Adipocyte (in vitro differentiated cells): ENCODE results near the gene FTO.

ENCODE experiments used
- DNase-seq: peaks from one replicate; pipeline ENCODE4 v3.0.0-alpha.2; 2015; ENCODE audit warnings: low read depth
- H3K27me3 ChIP-seq: replicated peaks from 2 replicates; pipeline ENCODE4 v1.7.0; 2013; ENCODE audit warnings: mild to moderate bottlenecking, low read length, moderate library complexity; ENCODE audit not compliant: control insufficient read depth, insufficient read depth
- H3K36me3 ChIP-seq: 2 replicates; pipeline ENCODE4 v1.7.0; 2013; ENCODE audit warnings: low read length, mild to moderate bottlenecking, moderate library complexity; ENCODE audit not compliant: control insufficient read depth, insufficient read depth, severe bottlenecking
- H3K4me1 ChIP-seq: 2 replicates; pipeline ENCODE4 v1.7.0; 2013; ENCODE audit warnings: mild to moderate bottlenecking, low read length, moderate library complexity; ENCODE audit not compliant: control insufficient read depth, insufficient read depth
- H3K4me3 ChIP-seq: 2 replicates; pipeline ENCODE4 v1.7.0; 2013; ENCODE audit warnings: mild to moderate bottlenecking, low read length, moderate library complexity
- H3K9ac ChIP-seq: 2 replicates; pipeline ENCODE4 v1.7.0; 2013; ENCODE audit warnings: mild to moderate bottlenecking, low read length, moderate library complexity
- H3K9me3 ChIP-seq: 2 replicates; pipeline ENCODE4 v1.7.0; 2013; ENCODE audit warnings: mild to moderate bottlenecking, low read length, moderate library complexity; ENCODE audit not compliant: control insufficient read depth

Gene FTO

GRCh38 chr16:53944025-53944424 is 240.1 kb downstream of the FTO start:
- Histone ChIP-seq H3K9me3 (no peaks in the 10 kb centered on the region), H3K36me3 (no peaks in the 10 kb centered on the region), H3K9ac (no peak overlapping the region), H3K4me3 (no peak overlapping the region), H3K4me1 (peaks cover 11% of the 10 kb centered on the region), H3K27me3 (no peaks in the 10 kb centered on the region)
- DNase-seq = no peak

GRCh38 chr16:53945996-53946395 is 242.0 kb downstream of the FTO start:
- Histone ChIP-seq H3K36me3 (no peaks in the 10 kb centered on the region), H3K9me3 (no peaks in the 10 kb centered on the region), H3K9ac (no peak overlapping the region), H3K4me3 (no peak overlapping the region), H3K4me1 (peaks cover 11% of the 10 kb centered on the region), H3K27me3 (no peaks in the 10 kb centered on the region)
- DNase-seq = peak; percentile 64

- Histone ChIP-seq H3K36me3 (no peaks in the 10 kb centered on the region), H3K9ac (no peak overlapping the region), H3K4me3 (no peak overlapping the region), H3K27me3 (no peaks in the 10 kb centered on the region), H3K9me3 (no peaks in the 10 kb centered on the region), H3K4me1 (peaks cover 11% of the 10 kb centered on the region)
- no peak for DNase-seq
These were observed 242.9 kb downstream of the FTO start for GRCh38 chr16:53946746-53947386.

- H3K4me1 ChIP-seq = peaks cover 19% of the 10 kb centered on the region
- no peak for DNase-seq
- no peak overlapping the region for H3K4me3 ChIP-seq
- H3K27me3 ChIP-seq = no peaks in the 10 kb centered on the region
- H3K36me3 ChIP-seq = no peaks in the 10 kb centered on the region
- no peaks in the 10 kb centered on the region for H3K9me3 ChIP-seq
- H3K9ac ChIP-seq = no peak overlapping the region
These were observed 243.7 kb downstream of the FTO start for GRCh38 chr16:53947642-53948041.

GRCh38 chr16:53948326-53948725 is 244.4 kb downstream of the FTO start:
- Histone ChIP-seq H3K27me3 (no peaks in the 10 kb centered on the region), H3K9me3 (no peaks in the 10 kb centered on the region), H3K9ac (no peak overlapping the region), H3K4me1 (peaks cover 26% of the 10 kb centered on the region), H3K36me3 (no peaks in the 10 kb centered on the region), H3K4me3 (no peak overlapping the region)
- DNase-seq = no peak

GRCh38 chr16:53948734-53949430 is 244.9 kb downstream of the FTO start:
- no peak overlapping the region for H3K4me3 ChIP-seq
- H3K9ac ChIP-seq = no peak overlapping the region
- H3K27me3 ChIP-seq = no peaks in the 10 kb centered on the region
- DNase-seq = no peak
- H3K36me3 ChIP-seq = no peaks in the 10 kb centered on the region
- H3K9me3 ChIP-seq = no peaks in the 10 kb centered on the region
- peaks cover 26% of the 10 kb centered on the region for H3K4me1 ChIP-seq

- H3K27me3 ChIP-seq = no peaks in the 10 kb centered on the region
- H3K36me3 ChIP-seq = no peaks in the 10 kb centered on the region
- DNase-seq = no peak
These were observed 245.9 kb downstream of the FTO start for GRCh38 chr16:53949715-53950410.

GRCh38 chr16:53950677-53951076 is 246.7 kb downstream of the FTO start:
- Histone ChIP-seq H3K9me3 (no peaks in the 10 kb centered on the region), H3K4me1 (peaks cover 25% of the 10 kb centered on the region), H3K9ac (no peak overlapping the region), H3K36me3 (no peaks in the 10 kb centered on the region), H3K27me3 (no peaks in the 10 kb centered on the region), H3K4me3 (no peak overlapping the region)
- DNase-seq = no peak

More at GRCh38 chr16:53949715-53950410, 245.9 kb downstream of the FTO start:
- Histone ChIP-seq H3K9ac (no peak overlapping the region), H3K9me3 (no peaks in the 10 kb centered on the region), H3K4me3 (no peak overlapping the region), H3K4me1 (peaks cover 26% of the 10 kb centered on the region)

- peak overlapping the region; percentile 75 for H3K4me3 ChIP-seq
- peak; percentile 48 for DNase-seq
- no peaks in the 10 kb centered on the region for H3K9me3 ChIP-seq
- no peaks in the 10 kb centered on the region for H3K36me3 ChIP-seq
- peaks cover 15% of the 10 kb centered on the region for H3K4me1 ChIP-seq
- H3K27me3 ChIP-seq = no peaks in the 10 kb centered on the region
- H3K9ac ChIP-seq = peak overlapping the region; percentile 24
These were observed 248.6 kb downstream of the FTO start for GRCh38 chr16:53952215-53953208.

GRCh38 chr16:53953336-53953735 is 249.4 kb downstream of the FTO start:
- H3K36me3 ChIP-seq = no peaks in the 10 kb centered on the region
- no peak overlapping the region for H3K4me3 ChIP-seq
- no peak overlapping the region for H3K9ac ChIP-seq
- H3K4me1 ChIP-seq = peaks cover 19% of the 10 kb centered on the region
- no peaks in the 10 kb centered on the region for H3K27me3 ChIP-seq
- DNase-seq = no peak
- H3K9me3 ChIP-seq = no peaks in the 10 kb centered on the region
